ENCODE data around the gene ZNF311. TPM values are rescaled to one million over a fixed set of nuclear protein-coding genes. Genes with fewer than 3 reads are reported as not detected.

ZNF311 gene
- total RNA-seq, 1 donor from 2014 or later: 0.25 TPM

DNA sequence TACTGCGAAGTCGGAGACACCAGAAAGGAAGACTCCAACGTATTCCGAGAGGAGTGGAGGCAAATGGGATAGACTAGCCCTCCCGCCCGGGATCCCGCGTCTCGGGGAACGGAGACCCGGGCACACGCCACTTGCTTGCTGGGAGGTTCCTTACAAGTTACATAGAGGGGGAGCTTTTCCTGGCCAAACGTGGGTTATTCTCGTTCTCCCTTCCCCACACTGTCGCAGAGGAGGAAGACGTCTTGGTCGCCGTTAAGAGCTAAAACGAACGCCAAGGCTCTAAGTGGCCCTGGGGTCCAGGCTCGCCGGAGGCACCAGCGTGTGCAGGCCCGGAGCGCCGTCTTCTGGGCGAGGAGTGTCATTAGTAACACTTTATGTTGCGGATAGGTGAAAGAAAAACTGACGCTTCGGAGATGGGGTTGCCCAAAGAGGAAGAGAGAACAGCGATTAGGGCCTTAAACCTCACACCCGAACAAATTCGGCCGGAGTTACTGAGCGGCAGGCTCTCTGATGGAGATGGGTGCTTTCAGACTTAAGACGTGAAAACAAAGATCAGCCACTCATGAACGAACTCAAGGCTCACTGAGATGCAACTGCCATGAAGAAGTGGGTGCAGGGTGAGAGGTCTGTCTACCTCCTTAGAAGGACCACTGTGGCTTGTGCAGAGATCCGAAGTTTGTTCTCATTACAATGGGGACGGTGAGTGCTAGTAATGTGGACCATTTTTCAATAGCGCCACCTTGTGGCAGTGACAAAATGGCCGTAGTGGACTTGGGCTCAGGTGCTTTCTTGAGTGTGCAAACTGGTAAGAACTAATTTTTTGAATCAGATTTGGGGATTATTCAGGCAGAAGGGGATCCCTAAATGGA, 11.7 kb upstream of the ZNF311 start:
- intact Hi-C loops (cut with DNase I): loop anchor here (5.0 kb wide), 2 partner anchors 179 to 329 kb away; no protein-coding TSS in a partner anchor

DNA sequence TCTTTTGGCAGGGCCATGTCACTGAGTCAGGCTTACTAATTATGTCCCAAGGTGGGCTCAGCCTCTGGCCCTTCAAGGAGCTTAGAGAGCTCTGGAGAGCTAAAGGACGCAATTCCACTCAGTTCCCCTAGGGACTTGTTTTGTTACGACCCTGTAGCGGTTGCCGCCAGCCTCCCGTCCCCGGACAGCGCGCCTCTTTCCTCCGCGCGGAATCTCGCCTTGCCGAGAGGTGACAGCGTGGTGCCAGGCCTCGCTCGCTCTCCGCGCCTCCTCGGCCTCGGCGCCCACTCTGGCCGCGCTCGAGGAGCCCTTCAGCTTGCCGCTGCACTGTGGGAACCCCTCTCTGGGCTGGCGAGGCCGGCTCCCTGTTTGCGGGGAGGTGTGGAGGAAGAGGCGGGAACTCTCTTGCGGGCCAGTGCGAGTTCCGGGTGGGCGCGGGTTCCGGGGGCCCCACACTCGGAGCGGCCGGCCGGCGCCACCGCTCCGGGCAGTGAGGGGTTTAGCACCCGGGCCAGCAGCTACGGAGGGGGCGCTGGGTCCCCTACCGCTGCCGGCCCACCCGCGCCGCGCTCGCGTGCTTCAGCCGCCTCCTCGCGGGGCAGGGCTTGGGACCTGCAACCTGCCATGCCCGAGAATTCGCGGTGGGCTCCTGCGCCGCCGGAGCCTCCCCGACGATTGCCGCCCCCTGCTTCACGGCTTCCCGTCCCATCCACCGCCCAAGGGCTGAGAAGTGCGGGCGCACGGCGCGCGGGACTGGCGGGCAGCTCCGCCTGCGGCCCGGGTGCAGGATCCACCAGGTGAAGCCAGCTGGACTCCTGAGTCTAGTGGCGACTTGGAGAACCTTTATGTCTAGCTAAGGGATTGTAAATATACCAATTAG, 9.9 kb upstream of the ZNF311 start:
- Histone ChIP-seq H3K27ac (no peak overlapping the region), H3K27me3 (no peaks in the 10 kb centered on the region), H3K4me1 (peaks cover 15% of the 10 kb centered on the region), H3K9me3 (no peaks in the 10 kb centered on the region), H3K36me3 (no peaks in the 10 kb centered on the region), H3K4me3 (peak overlapping the region in 1 of 2 donors; percentile 27)
- no peak for DNase-seq (ENCODE audit: extremely low spot score in 2 of 2)
- intact Hi-C loops (cut with DNase I): loop anchor here (5.0 kb wide), 2 partner anchors 178 to 328 kb away; no protein-coding TSS in a partner anchor
- no peak for TF ChIP-seq POLR2A (IDR thresholded peaks at IDR 0.05)
- TF ChIP-seq, protein P1, sequence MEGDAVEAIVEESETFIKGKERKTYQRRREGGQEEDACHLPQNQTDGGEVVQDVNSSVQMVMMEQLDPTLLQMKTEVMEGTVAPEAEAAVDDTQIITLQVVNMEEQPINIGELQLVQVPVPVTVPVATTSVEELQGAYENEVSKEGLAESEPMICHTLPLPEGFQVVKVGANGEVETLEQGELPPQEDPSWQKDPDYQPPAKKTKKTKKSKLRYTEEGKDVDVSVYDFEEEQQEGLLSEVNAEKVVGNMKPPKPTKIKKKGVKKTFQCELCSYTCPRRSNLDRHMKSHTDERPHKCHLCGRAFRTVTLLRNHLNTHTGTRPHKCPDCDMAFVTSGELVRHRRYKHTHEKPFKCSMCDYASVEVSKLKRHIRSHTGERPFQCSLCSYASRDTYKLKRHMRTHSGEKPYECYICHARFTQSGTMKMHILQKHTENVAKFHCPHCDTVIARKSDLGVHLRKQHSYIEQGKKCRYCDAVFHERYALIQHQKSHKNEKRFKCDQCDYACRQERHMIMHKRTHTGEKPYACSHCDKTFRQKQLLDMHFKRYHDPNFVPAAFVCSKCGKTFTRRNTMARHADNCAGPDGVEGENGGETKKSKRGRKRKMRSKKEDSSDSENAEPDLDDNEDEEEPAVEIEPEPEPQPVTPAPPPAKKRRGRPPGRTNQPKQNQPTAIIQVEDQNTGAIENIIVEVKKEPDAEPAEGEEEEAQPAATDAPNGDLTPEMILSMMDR (IDR thresholded peaks at IDR 0.05): no peak
- no peak for TF ChIP-seq POLR2AphosphoS5 (IDR thresholded peaks at IDR 0.05; ENCODE audit: insufficient read depth in 1 of 2, low read depth in 1 of 2)

More for the DNA sequence above, 11.7 kb upstream of the ZNF311 start:
- H3K36me3 ChIP-seq: no peaks in the 10 kb centered on the region
- peak overlapping the region; percentile 57 for H3K27ac ChIP-seq
- peak overlapping the region; percentile 50 to 63 for H3K4me3 ChIP-seq
- TF ChIP-seq, protein P1 (IDR thresholded peaks at IDR 0.05): peak; percentile 72 to 89 (median 86)
- TF ChIP-seq POLR2A (IDR thresholded peaks at IDR 0.05) (no peak), POLR2AphosphoS5 (IDR thresholded peaks at IDR 0.05; ENCODE audit: insufficient read depth in 1 of 2, low read depth in 1 of 2) (peak in 1 of 2 donors; percentile 41)
- H3K4me1 ChIP-seq: peaks cover 9% of the 10 kb centered on the region
- no peaks in the 10 kb centered on the region for H3K9me3 ChIP-seq
- no peak for DNase-seq (ENCODE audit: extremely low spot score in 2 of 2)
- H3K27me3 ChIP-seq: no peaks in the 10 kb centered on the region

DNA sequence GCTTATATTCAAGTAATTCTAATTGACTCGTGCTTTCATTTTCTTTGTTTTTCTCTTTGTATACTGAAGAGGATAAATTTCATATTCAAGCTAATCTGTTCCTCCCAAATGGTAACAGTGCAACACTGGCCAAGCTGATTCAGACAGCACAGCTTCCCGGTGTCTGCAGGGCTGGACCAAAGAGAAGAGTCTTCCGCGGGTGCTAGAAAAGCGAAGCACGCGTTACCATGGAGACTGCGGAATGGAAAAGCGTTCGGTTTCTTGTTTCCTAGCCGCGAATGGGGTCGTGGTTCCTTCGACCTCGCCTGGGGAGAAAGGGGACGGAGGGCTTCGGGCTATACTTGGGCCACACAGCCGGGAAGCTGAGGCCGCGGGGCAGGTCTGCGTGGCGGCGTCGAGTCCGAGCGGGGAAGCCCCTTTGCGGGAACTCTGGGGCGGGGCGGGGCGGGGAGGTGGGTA, 6.2 kb upstream of the ZNF311 start:
- no peak overlapping the region for H3K27ac ChIP-seq
- no peaks in the 10 kb centered on the region for H3K27me3 ChIP-seq
- H3K36me3 ChIP-seq: no peaks in the 10 kb centered on the region
- H3K4me3 ChIP-seq: peak overlapping the region; percentile 47 to 51
- intact Hi-C loops (cut with DNase I): no loop called here
- H3K4me1 ChIP-seq: peaks cover 12% of the 10 kb centered on the region
- TF ChIP-seq POLR2AphosphoS5 (IDR thresholded peaks at IDR 0.05; ENCODE audit: insufficient read depth in 1 of 2, low read depth in 1 of 2): no peak
- no peaks in the 10 kb centered on the region for H3K9me3 ChIP-seq
- no peak for DNase-seq (ENCODE audit: extremely low spot score in 2 of 2)

DNA sequence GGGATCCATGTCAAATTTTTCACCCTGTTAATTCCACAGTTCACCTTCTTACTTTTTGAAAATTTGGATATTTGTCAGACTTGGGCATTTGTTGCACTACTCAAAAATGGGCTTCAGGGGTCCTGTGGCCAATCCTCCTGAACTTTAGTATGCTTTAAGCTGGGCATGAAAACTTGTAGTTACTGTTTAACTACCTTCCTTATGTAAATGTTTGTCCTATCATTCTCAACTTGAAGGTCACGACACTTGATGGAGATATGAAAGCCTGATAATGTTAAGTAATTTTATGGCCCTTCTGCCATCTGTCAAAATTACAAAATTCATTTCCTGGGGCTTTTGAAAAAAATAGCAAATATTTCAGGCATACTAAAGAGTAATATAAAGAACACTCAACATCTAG, 4.2 kb upstream of the ZNF311 start:
- H3K4me3 ChIP-seq: no peak overlapping the region
- peaks cover 12% of the 10 kb centered on the region for H3K4me1 ChIP-seq
- TF ChIP-seq POLR2AphosphoS5 (IDR thresholded peaks at IDR 0.05; ENCODE audit: insufficient read depth in 1 of 2, low read depth in 1 of 2) (no peak), POLR2A (IDR thresholded peaks at IDR 0.05) (no peak)
- TF ChIP-seq, protein P1 (IDR thresholded peaks at IDR 0.05): no peak
- H3K36me3 ChIP-seq: no peaks in the 10 kb centered on the region
- H3K9me3 ChIP-seq: no peaks in the 10 kb centered on the region
- intact Hi-C loops (cut with DNase I): no loop called here
- no peak overlapping the region for H3K27ac ChIP-seq
- no peak for DNase-seq (ENCODE audit: extremely low spot score in 2 of 2)
- H3K27me3 ChIP-seq: no peaks in the 10 kb centered on the region

DNA sequence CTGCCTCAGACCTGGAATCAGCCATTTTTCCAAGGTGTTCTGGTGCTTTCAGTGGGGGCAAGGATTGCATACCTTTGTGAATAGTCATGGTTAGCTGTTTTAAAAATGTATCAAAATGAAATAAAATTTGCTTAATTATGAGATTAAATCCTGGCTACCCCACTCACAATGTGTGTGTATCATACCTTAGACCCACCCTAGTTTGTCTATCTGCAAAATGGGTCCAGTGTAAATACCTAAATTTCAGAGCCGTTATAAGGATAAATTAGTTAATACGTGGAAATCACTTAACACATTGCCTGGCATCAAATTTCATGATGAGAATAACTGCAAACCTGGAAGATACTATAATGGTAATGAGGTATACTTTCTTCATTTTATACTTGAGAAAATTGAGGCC, 3.0 kb upstream of the ZNF311 start:
- H3K4me1 ChIP-seq: peaks cover 12% of the 10 kb centered on the region
- intact Hi-C loops (cut with DNase I): no loop called here
- H3K9me3 ChIP-seq: no peaks in the 10 kb centered on the region
- no peaks in the 10 kb centered on the region for H3K27me3 ChIP-seq
- TF ChIP-seq POLR2A (IDR thresholded peaks at IDR 0.05): no peak
- TF ChIP-seq, protein P1 (IDR thresholded peaks at IDR 0.05): no peak
- no peak for TF ChIP-seq POLR2AphosphoS5 (IDR thresholded peaks at IDR 0.05; ENCODE audit: insufficient read depth in 1 of 2, low read depth in 1 of 2)
- H3K27ac ChIP-seq: no peak overlapping the region
- no peak overlapping the region for H3K4me3 ChIP-seq
- no peaks in the 10 kb centered on the region for H3K36me3 ChIP-seq
- no peak for DNase-seq (ENCODE audit: extremely low spot score in 2 of 2)
